WTC11 (cell line): ENCODE measurements around the gene MEGF8. TPM values are rescaled to one million over a fixed set of nuclear protein-coding genes. Genes with fewer than 3 reads are reported as not detected.

Experiments used
- ATAC-seq: fragments of 200-7000 bp; cut with Tn5 transposase; 2 replicates; pipeline ENCODE4 v1.10.0; 2021; ENCODE audit warnings: mild to moderate bottlenecking, moderate library complexity
- CTCF ChIA-PET: fragments of 300-600 bp; sonication (Branson Sonifier 250); formaldehyde crosslinking; loops from one replicate; lab custom pipeline; 2021; ENCODE audit warnings: antibody characterized with exemption; lab: Charles Lee
- POLR2A ChIA-PET: fragments of 350-600 bp; sonication (Branson Sonifier 250); formaldehyde crosslinking; loops from one replicate; lab custom pipeline; 2021; ENCODE audit warnings: antibody characterized with exemption; lab: Charles Lee
- DNase-seq: peaks from one replicate; pipeline ENCODE4 v3.0.0; 2021; ENCODE audit warnings: low spot score
- H3K27ac Mint-ChIP-seq: 2 replicates; pipeline ENCODE4 v1.8.0; 2021; ENCODE audit warnings: mixed read lengths
- H3K27me3 Mint-ChIP-seq: 2 replicates; pipeline ENCODE4 v1.8.0; 2021; ENCODE audit warnings: low read depth, mild to moderate bottlenecking, moderate library complexity, mixed read lengths
- H3K36me3 Mint-ChIP-seq: 2 replicates; pipeline ENCODE4 v1.8.0; 2021; ENCODE audit warnings: mixed read lengths
- H3K4me1 Mint-ChIP-seq: 2 replicates; pipeline ENCODE4 v1.8.0; 2022; ENCODE audit warnings: mixed read lengths
- H3K4me3 Mint-ChIP-seq: 2 replicates; pipeline ENCODE4 v1.8.0; 2021; ENCODE audit warnings: mild to moderate bottlenecking, moderate library complexity, mixed read lengths
- H3K9me3 Mint-ChIP-seq: 2 replicates; pipeline ENCODE4 v1.8.0; 2021; ENCODE audit warnings: mixed read lengths
- AFF4 ChIP-seq: sonication (generic); formaldehyde crosslinking; IDR thresholded peaks from 2 replicates; pipeline ENCODE4 v1.8.1; 2023; ENCODE audit warnings: mild to moderate bottlenecking, missing genetic modification reagents, borderline replicate concordance
- ATF6 ChIP-seq: sonication (generic); formaldehyde crosslinking; IDR thresholded peaks from 2 replicates; pipeline ENCODE4 v1.8.1; 2023; ENCODE audit warnings: mild to moderate bottlenecking, missing genetic modification reagents
- NR2C2 ChIP-seq: sonication (generic); formaldehyde crosslinking; IDR thresholded peaks from 2 replicates; pipeline ENCODE4 v1.8.0; 2022; ENCODE audit warnings: mild to moderate bottlenecking, missing genetic modification reagents
- PRDM15 ChIP-seq: sonication (generic); formaldehyde crosslinking; IDR thresholded peaks from 2 replicates; pipeline ENCODE4 v1.8.0; 2022; ENCODE audit warnings: missing genetic modification reagents
- PREB ChIP-seq: sonication (generic); formaldehyde crosslinking; IDR thresholded peaks from 2 replicates; pipeline ENCODE4 v1.8.1; 2022; ENCODE audit warnings: mild to moderate bottlenecking, missing genetic modification reagents, moderate library complexity, borderline replicate concordance
- SMAD4 ChIP-seq: sonication (generic); formaldehyde crosslinking; IDR thresholded peaks from 2 replicates; pipeline ENCODE4 v1.8.0; 2022; ENCODE audit warnings: mild to moderate bottlenecking, missing genetic modification reagents
- SP1 ChIP-seq: sonication (generic); formaldehyde crosslinking; conservative IDR thresholded peaks from 2 replicates; pipeline ENCODE4 v1.8.1; 2022; ENCODE audit warnings: missing genetic modification reagents
- ZNF423 ChIP-seq: fragments of 250-450 bp; sonication (Bioruptor Pico); IDR thresholded peaks from 2 replicates; pipeline ENCODE4 v2.1.2; 2022; ENCODE audit warnings: mild to moderate bottlenecking, moderate library complexity
- total RNA-seq: library from RNA; stranded (reverse); gene quantifications from 3 replicates; pipeline ENCODE4 v1.2.3, GENCODE V29; 2021
- TF ChIP-seq, protein P1 (sequence below): fragments of 250-450 bp; sonication (Bioruptor Pico); IDR thresholded peaks from 2 replicates; pipeline ENCODE4 v1.9.0; 2021; ENCODE audit warnings: mild to moderate bottlenecking, borderline replicate concordance

Gene MEGF8
- total RNA-seq, 1 experiment from 2014 or later, result 42.1 TPM

- TF ChIP-seq PRDM15, result peak; percentile 95
- TF ChIP-seq SP1 (CRISPR knock-in tag), result 0 out of 2 replicates have a peak, but pooled peaks have one; percentile 39
- TF ChIP-seq AFF4 (CRISPR knock-in tag), result no peak
These were observed 12.2 kb upstream of the MEGF8 start, which contains the start of gene TMEM145 (continued) for GRCh38 chr19:42313096-42313839.

GRCh38 chr19:42313840-42314755 lies 11.3 kb upstream of the MEGF8 start:
- H3K27ac Mint-ChIP-seq, result no peak overlapping the region
- TF ChIP-seq NR2C2 (CRISPR knock-in tag) (no peak), PREB (CRISPR knock-in tag) (no peak), SMAD4 (CRISPR knock-in tag) (no peak), ATF6 (CRISPR knock-in tag) (no peak), ZNF423 (CRISPR knock-in tag) (no peak)
- TF ChIP-seq, protein P1, sequence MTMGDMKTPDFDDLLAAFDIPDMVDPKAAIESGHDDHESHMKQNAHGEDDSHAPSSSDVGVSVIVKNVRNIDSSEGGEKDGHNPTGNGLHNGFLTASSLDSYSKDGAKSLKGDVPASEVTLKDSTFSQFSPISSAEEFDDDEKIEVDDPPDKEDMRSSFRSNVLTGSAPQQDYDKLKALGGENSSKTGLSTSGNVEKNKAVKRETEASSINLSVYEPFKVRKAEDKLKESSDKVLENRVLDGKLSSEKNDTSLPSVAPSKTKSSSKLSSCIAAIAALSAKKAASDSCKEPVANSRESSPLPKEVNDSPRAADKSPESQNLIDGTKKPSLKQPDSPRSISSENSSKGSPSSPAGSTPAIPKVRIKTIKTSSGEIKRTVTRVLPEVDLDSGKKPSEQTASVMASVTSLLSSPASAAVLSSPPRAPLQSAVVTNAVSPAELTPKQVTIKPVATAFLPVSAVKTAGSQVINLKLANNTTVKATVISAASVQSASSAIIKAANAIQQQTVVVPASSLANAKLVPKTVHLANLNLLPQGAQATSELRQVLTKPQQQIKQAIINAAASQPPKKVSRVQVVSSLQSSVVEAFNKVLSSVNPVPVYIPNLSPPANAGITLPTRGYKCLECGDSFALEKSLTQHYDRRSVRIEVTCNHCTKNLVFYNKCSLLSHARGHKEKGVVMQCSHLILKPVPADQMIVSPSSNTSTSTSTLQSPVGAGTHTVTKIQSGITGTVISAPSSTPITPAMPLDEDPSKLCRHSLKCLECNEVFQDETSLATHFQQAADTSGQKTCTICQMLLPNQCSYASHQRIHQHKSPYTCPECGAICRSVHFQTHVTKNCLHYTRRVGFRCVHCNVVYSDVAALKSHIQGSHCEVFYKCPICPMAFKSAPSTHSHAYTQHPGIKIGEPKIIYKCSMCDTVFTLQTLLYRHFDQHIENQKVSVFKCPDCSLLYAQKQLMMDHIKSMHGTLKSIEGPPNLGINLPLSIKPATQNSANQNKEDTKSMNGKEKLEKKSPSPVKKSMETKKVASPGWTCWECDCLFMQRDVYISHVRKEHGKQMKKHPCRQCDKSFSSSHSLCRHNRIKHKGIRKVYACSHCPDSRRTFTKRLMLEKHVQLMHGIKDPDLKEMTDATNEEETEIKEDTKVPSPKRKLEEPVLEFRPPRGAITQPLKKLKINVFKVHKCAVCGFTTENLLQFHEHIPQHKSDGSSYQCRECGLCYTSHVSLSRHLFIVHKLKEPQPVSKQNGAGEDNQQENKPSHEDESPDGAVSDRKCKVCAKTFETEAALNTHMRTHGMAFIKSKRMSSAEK (CRISPR knock-in tag), result no peak
- TF ChIP-seq, all 79 proteins: peak for 0
- ChIA-PET POLR2A (interaction anchor here (1.1 kb wide), 1 partner anchor 12 kb away, joined by 3 read pairs; the partner anchor contains the start of genes PAFAH1B3 and PRR19), CTCF (interaction anchor here (0.5 to 2.3 kb wide), 9 partner anchors 10 to 200 kb away, joined by 3 to 13 read pairs (median 4); partner anchors contain the start of genes PAFAH1B3 and PRR19)
- no peaks in the 10 kb centered on the region for H3K9me3 Mint-ChIP-seq
- no peaks in the 10 kb centered on the region for H3K36me3 Mint-ChIP-seq
- DNase-seq (no peak), ATAC-seq (no peak)
- H3K4me3 Mint-ChIP-seq, result peak overlapping the region; percentile 70
- H3K4me1 Mint-ChIP-seq, result peaks cover 14% of the 10 kb centered on the region
- H3K27me3 Mint-ChIP-seq, result peaks cover 26% of the 10 kb centered on the region
